T follicular helper cell (primary cell): ENCODE measurements around the gene TMCC1.
"Not testable (repeated sequence)": the region's sequence is repeated elsewhere in the genome, so short reads cannot be mapped to it uniquely, and the experiment has no call there.

Source experiments
- DNase-seq: peaks from one replicate; pipeline ENCODE4 v3.0.0-alpha.2; 2020; ENCODE audit warnings: low read depth

The TMCC1 gene

DNA sequence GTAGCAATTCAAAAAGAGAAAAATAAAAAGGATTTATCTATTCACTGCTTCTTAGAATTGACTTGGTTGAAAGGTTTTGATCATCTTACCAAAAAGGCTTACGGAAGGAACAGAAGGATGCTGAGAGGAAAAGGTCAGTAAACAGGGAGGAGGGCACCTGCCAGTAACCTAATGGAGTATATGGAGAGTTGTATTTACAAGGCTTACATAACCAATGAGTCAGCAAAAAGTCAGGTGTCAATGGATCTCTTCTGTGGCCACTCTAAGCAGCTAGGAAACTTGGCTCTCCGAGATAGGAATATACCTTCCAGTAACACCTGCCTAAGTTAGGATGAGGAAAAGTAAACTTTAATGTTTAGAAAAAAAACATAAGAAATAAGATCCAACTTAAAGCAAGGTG, 206.6 kb downstream of the TMCC1 start:
- no peak for DNase-seq

- DNase-seq = no peak
Observed at GRCh38 chr3:129684270-129684669, 209.2 kb downstream of the TMCC1 start.

GRCh38 chr3:129683201-129683600, 210.3 kb downstream of the TMCC1 start:
- no peak for DNase-seq

DNA sequence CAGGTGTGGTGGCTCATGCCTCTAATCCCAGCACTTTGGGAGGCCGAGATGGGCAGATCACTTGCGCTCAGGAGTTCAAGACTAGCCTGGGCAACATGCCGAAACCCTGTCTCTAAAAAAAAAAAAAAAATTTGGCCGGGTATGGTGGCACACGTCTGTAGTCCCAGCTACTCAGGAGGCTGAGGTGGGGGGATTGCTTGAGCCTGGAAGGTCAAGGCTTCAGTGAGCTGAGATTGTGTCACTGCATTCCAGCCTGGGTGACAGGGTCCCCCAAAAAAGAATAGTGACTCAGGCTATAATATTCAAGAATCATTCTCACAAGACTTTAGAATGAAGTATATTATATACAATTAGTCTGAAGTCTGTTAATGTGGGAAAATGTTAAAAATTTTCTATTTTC, 216.5 kb downstream of the TMCC1 start:
- no peak for DNase-seq

- DNase-seq = not testable (repeated sequence)
Observed at GRCh38 chr3:129674798-129675123, 218.8 kb downstream of the TMCC1 start.

GRCh38 chr3:129673897-129674797, 219.4 kb downstream of the TMCC1 start:
- no peak for DNase-seq

GRCh38 chr3:129673012-129673411, 220.5 kb downstream of the TMCC1 start:
- DNase-seq = no peak

DNA sequence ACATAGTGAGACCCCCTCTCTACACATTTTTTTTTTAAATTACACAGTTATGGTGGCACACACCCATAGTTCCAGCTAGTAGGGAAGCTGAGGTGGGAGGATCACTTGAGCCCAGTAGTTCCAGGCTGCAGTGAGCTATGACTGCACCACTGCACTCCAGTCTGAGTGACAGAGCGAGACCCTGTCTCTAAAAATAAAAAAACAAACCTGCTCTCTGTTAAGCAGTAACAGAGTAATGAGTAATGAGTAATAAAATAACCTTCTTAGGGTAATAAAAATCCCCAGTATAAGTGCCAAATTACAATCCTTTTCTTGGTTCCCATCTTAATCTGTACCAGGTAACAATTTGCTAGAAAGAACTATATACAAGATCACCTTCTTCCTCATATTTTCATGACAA, 221.1 kb downstream of the TMCC1 start:
- DNase-seq = no peak

DNA sequence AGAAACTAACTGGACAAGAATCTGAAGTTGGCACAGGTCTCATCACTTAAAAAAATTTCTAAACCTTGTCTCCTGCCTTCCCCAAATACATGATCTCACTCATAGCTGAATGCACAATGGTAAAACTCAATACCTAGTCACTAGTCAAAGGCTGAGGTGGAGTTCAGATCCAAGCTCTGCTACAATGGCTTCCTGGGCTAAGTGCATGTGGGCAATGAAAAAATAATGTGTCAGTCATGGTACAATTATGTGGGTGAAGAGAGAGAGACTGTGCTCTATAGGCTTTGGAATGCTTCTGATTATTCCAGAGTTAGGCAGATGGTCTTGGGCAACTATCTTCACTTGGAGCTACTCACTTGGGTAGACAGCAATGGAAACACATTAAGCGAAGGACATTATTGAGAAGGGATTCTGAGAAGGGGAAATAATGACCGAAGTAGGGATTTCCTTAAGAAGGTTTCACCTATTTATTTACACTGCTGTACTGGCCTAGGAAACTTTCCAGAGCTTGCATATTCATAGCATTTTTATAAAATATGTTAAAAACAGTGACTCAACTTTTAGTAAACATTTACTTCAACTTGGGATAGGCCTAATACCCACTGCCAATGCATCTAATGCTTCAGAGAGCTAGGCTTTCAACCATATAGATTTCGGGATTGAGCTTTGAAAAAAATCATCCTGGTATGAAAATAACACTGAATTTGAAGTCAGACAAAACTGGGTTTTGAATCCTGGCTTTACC, 228.3 kb downstream of the TMCC1 start:
- no peak for DNase-seq

DNA sequence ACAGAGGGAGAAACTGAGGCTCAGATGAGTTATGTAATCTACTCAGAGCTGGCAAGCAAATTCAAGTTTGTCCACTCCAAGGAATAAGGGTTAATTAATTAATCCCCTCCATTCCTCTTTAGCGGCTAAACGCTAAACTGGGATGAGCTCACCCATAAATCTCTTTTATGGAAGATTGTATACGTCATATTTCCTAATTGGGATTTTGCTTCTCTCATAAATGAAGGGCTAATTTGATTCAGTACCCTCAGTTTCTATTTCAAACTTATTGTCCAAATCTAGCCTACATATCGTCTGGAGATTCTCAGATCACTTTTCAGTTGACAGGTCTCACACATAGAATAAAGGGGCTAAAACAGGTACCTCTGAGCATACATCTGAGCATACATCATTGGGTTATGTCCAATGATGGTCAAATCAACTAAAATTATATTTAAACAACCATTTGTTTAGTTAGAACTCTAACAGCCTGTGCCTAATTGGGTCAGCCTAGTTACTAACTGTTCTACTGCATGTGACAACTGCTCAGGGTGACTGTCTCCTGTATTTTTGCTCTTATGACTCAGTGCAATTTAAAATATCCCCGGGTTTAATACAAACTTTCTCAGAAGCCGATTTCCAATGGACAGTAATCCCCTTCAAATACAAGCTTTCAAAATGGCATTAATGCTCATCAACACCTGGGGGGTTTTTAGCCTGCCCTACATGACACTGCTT, 229.4 kb downstream of the TMCC1 start:
- no peak for DNase-seq

DNA sequence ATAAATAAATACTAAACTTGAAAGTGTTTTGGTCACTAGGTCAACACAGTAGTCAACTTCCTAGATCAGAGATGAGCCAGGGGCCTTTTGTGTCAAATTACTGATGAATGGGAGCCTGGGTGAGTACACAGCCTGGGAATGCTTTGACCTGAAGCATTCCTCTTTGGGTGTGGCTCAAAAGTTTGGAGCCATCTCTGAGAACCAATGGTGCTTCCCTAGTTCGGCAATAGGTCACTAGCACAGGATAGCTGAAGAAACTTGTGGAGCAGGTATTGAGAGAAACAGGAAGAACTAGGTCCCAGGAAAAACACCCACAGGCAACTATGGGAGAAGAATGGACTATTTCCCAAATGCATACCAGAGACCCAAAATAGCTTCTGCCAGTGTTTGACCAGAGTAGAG, 230.5 kb downstream of the TMCC1 start:
- no peak for DNase-seq

DNA sequence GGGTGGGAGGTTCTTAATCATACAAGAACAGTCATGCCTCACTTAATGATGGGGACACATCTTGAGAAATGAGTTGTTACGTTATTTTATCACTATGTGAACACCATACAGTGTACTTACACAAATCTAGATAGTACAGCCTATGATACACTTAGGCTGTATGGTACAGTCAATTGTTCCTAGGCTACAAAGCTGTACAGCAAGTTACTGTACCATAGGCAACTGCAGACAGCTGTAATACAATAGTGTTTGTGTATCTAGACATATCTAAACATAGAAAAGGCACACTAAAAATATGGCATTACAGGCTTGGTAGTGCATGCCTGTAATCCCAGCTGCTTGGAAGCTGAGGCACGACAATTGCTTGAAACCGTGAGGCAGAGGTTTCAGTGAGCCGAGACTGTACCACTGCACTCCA, 231.3 kb downstream of the TMCC1 start:
- DNase-seq = no peak

GRCh38 chr3:129661766-129662165, 231.7 kb downstream of the TMCC1 start:
- DNase-seq = no peak

DNA sequence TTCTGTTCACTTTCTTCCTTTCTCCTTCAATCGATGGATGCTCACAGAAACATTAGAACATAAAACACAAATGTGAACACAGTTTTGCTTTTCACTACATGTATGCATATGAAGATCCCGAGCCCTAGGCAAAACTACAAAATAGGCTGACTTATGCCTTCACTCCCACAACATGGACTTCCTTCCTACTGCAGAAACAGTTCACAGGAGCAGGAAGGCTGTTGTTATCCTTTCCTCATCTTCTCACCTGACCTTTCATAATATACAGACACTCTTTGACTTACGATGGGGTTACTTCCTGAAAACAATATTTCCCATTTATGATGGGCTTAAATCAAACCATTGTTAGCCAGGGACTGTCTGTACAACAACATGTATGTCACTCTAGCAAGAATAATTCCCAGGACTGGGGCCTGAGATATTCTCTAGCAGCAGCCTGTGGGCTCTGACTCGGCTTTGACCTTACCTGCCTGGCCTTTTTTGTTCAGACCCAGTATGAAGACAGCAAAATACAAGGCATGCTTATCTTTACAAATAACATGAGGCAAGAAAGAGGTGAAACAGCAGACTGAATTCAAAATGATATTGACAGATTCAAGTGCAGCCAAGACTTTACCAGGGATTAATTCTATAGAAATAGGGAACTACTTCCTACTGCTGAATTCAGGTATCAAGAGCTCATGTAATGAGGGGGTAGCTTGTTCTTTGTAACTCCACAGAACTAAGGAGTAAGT, 235.2 kb downstream of the TMCC1 start:
- DNase-seq = no peak

DNA sequence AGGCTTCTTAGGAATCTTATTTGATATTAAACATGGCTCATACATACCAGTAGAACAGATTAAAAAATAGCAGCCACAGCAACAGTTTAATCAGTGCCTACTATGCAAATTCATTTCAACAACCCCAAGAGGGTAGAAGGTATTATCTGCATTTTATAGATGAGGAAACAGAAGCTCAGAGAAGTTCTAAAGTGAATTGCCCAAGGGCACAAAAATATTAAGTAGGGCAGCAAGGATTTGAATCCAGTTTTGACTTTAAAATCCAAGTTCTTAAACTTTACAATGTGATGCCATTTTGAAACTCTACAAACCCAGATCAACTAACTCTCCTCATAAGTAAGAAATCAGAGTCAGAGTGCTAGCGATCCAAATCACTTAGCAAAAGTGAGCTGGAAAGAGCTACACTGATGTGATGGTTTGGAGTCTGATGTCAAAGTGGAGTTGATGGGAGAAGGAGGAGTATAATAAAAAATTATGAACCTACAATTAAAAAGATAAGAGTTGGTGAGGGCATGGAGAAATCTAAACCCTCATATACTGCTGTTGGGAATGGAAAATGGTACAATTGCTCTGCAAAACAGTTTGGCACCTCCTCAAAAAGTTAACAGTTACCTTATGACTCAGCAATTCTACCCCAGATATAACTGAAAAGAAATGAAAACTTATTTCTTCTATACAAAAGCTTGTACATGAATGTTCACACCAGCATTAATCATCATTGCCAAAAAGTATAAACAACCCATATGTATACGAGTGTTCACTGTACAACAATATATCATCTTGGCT, 236.1 kb downstream of the TMCC1 start:
- DNase-seq = no peak

DNA sequence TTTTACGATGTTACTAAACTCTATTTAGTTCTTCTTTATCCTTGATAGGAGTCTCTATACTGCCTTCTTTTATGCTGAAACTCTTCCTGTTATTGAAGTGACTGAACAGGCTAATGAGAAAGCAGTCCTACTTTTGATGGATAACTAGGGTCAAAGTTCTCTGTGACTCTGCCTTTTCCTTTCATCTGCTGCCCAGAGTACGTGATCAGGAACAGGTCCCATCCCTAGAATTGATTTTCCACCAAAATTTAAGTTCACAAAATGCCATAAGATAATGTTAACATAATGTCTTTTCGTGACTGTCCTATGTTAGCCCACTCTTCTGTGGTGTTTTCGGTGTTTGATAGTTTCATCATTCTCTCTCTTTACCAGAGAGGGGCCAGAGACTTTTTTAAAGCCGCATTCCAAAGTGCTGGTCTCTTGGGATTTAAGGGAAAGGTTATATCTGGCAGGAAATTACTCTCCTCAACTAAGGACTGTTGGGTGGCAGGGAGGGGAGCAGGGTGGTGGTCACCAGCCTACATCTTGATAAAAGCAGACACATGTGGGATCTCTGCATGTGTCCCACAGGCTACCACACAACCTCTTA, 236.8 kb downstream of the TMCC1 start:
- DNase-seq = no peak

DNA sequence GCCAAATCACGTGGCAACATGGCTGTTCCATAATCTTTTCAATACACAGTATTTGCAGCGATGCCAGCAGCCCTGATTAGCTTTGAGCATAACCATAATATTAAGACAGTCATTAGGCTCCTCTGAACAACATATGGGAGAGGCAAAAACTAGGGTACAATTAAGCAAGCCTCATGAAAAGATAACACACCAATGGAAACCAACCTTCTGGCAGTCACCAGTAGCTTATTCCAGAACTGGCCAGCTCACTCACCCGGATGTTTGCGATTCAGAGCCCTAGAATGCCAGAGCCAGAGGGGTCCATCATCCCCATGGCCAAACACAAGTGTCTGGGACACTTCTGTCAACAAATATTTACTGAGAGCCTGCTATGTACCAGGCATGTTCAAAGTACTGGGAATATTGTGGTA, 238.2 kb downstream of the TMCC1 start:
- no peak for DNase-seq

DNA sequence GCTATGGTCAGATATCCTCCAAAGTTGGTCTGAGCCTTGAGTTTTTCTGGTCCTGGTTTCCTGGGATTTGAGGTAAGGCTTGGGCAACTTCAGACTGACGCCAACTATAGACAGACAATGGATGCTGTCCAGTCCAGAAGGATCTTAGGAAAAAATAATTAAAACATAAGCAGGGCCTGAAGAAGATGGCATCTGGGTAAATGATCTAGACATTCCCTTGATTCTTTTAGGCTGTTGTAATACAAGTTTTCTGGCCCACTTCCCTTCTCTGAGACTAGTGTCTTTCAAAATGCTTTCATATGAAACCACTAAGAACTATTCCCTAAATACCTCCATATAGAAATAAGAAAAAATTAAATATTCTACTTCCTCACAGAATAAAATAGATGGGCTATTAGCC, 239.4 kb downstream of the TMCC1 start:
- no peak for DNase-seq

DNA sequence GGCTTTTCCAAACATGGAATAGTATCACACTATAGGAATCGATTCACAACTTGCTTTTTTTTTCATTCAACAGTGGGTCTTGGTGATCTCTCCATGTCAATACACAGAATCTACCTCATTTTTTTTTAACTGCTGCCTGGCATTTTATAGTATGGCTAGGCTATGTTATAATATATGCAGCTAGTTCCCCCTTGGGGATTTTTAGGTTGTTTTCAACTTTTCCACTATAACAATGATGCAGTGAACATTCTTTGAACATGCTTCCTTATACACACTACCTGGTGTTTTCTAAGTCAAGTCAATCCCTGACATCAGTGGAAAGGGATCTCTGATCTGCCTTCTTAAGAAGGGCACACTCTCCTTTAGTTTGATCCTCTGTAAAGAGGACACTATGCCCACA, 240.5 kb downstream of the TMCC1 start:
- DNase-seq = no peak

DNA sequence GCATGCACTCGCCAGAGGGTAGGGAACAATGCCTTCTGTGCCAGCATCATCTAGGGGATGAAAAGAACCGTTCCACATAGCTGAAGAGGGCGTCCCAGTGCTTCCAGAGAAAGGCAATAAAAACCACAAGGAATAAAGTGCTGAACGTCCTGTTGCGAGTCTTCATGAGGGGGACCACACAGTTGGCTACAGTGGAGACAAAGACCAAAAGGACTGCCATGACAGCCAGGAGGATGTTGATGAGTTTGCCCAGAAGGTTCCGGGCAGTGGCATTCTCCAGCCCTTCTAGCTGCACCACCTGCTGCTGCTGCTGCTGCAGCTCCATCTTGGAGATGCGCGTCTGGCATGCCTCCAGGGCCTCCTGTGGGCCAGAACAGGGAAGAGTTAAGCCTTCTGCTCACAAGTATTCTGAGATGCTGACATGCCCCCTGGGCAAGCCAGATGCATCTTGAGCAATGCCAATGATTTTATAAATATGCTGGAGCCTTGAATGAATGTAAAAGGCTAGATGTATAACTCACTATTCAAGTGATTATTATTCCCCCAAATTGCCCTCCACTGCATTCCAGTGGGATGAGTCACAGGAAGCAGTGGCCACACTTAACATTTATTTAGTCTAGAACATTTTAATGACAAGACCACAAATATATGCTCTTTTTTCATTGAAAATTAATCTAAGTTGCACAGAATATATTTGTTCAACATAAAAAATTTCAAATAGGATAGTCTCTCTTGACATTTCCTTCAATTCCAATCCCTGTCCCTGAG, 241.9 kb downstream of the TMCC1 start:
- no peak for DNase-seq
